Fibroblast of skin of back (primary cell): ENCODE results near the gene SNF8.

Source experiments
- DNase-seq: peaks from one replicate; pipeline ENCODE4 v3.0.0-alpha.2; 2013

SNF8 gene

GRCh38 chr17:48883171-48883570, 61.5 kb downstream of the SNF8 start:
- DNase-seq, result no peak

- DNase-seq, result no peak
Measured at GRCh38 chr17:48882272-48882671, 62.4 kb downstream of the SNF8 start.
